ENCODE data around the gene SNAPIN. TPM values are rescaled to one million over a fixed set of nuclear protein-coding genes. Genes with fewer than 3 reads are reported as not detected.

The SNAPIN gene
- total and polyA plus RNA-seq, 9 of the 15 experiments (the other 6 are each of a cell fraction or from before 2014, with no cell fraction given) = 11.2 to 43.9 (median 32.3) TPM

DNA sequence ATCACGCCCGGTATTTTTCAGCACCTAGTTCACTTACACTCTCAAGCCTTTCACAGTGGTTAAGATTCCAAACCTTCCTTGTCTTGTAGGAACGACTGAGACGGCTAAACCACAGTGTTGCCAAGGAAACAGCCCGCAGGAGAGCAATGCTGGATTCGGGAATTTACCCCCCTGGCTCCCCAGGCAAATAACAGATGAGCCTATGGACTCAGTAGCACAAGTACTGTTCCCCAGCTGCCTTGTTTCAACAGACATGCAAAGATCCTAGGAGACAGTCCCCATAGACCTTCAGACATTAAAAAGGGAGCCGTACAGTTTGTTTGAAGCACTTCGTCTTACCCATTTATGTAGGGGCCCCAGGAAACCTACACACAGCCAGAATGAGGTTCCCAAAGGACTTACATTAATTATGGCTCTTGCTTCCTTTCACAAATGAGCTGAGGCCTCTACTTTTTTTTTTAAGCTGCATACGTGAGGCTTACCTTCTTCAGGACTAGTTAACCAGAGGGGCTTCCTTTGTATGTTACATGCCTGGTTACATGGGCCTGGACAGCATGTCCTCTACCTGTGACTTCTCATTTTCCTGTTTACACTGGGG, 2.7 kb downstream of the SNAPIN start (continued):
- TF ChIP-seq, protein P1, sequence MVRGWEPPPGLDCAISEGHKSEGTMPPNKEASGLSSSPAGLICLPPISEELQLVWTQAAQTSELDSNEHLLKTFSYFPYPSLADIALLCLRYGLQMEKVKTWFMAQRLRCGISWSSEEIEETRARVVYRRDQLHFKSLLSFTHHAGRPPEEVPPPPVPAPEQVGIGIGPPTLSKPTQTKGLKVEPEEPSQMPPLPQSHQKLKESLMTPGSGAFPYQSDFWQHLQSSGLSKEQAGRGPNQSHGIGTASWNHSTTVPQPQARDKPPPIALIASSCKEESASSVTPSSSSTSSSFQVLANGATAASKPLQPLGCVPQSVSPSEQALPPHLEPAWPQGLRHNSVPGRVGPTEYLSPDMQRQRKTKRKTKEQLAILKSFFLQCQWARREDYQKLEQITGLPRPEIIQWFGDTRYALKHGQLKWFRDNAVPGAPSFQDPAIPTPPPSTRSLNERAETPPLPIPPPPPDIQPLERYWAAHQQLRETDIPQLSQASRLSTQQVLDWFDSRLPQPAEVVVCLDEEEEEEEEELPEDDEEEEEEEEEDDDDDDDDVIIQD (CRISPR knock-in tag; IDR thresholded peaks at IDR 0.05) = no peak
- TF ChIP-seq KAT2B (IDR thresholded peaks at IDR 0.05; ENCODE audit: low read depth, low read length) (no peak), MAFG (tag; conservative IDR thresholded peaks at IDR 0.05) (no peak), E2F6 (IDR thresholded peaks at IDR 0.05; ENCODE audit: borderline replicate concordance in 1 of 2, extremely low read depth in 1 of 2, insufficient read depth in 1 of 2, insufficient read length in 1 of 2, low read depth in 1 of 2, low read length in 1 of 2, poor library complexity in 1 of 2, severe bottlenecking in 1 of 2) (no peak), MGA (IDR thresholded peaks at IDR 0.05) (no peak), KAT7 (CRISPR knock-in tag; IDR thresholded peaks at IDR 0.05; ENCODE audit: borderline replicate concordance) (no peak), ESRRA (IDR thresholded peaks at IDR 0.05; ENCODE audit: borderline replicate concordance, low read depth) (0 out of 2 replicates have a peak, but pooled peaks have one; percentile 15)
- TF ChIP-seq, protein P2, sequence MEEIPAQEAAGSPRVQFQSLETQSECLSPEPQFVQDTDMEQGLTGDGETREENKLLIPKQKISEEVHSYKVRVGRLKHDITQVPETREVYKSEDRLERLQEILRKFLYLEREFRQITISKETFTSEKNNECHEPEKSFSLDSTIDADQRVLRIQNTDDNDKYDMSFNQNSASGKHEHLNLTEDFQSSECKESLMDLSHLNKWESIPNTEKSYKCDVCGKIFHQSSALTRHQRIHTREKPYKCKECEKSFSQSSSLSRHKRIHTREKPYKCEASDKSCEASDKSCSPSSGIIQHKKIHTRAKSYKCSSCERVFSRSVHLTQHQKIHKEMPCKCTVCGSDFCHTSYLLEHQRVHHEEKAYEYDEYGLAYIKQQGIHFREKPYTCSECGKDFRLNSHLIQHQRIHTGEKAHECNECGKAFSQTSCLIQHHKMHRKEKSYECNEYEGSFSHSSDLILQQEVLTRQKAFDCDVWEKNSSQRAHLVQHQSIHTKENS (CRISPR knock-in tag; IDR thresholded peaks at IDR 0.05) = no peak

Measured in K562 (cell line).